IPS-18a (cell line): ENCODE results near the gene PPM1L.

ENCODE experiments used
- H3K27ac ChIP-seq: one replicate; pipeline ENCODE4 v1.5.1; 2013; ENCODE audit warnings: low read length
- H3K27me3 ChIP-seq: one replicate; pipeline ENCODE4 v1.6.1; 2013; ENCODE audit warnings: mild to moderate bottlenecking, low read length; ENCODE audit not compliant: control insufficient read depth, insufficient read depth
- H3K36me3 ChIP-seq: one replicate; pipeline ENCODE4 v1.6.1; 2013; ENCODE audit warnings: low read depth, low read length; ENCODE audit not compliant: control insufficient read depth
- H3K4me1 ChIP-seq: one replicate; pipeline ENCODE4 v1.6.1; 2013; ENCODE audit warnings: low read depth, low read length; ENCODE audit not compliant: control insufficient read depth
- H3K4me3 ChIP-seq: one replicate; pipeline ENCODE4 v1.5.1; 2013; ENCODE audit warnings: low read length
- H3K9ac ChIP-seq: one replicate; pipeline ENCODE4 v1.6.1; 2013; ENCODE audit warnings: mild to moderate bottlenecking, low read length, moderate library complexity
- H3K9me3 ChIP-seq: one replicate; pipeline ENCODE4 v1.6.1; 2013; ENCODE audit warnings: low read depth, low read length; ENCODE audit not compliant: control insufficient read depth

PPM1L gene

DNA sequence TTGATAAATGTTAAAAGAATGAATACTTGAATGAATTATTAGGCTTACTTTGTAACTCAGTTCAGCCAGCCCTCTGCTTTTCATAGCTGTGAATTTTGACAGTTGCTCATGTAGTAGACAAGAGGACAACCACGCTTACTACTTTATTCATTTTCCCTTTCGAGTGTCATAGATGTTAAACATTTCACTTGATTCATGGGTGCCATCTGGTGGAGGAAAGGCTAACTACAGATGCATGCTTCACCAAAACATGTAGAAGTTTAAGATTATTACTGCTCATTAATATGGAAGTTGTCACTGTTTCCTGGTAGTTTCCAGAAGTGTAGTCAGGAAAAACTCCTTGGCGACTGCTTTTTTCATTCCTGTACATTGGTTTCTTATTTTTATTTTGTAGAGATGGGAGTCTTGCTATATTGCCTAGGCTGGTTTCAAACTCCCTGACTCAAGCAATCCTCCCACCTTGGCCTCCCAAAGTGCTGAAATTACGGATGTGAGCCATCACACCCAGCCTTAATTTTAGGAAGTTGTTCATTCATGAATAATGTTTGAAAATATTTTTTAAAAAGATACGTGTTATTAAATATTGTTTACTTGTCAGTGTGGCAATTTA, 186.0 kb downstream of the PPM1L start:
- no peak overlapping the region for H3K9ac ChIP-seq
- no peaks in the 10 kb centered on the region for H3K9me3 ChIP-seq
- H3K27ac ChIP-seq: no peak overlapping the region
- H3K27me3 ChIP-seq: no peaks in the 10 kb centered on the region
- H3K36me3 ChIP-seq: no peaks in the 10 kb centered on the region
- no peaks in the 10 kb centered on the region for H3K4me1 ChIP-seq
- H3K4me3 ChIP-seq: no peak overlapping the region

GRCh38 chr3:160943996-160944395, 188.0 kb downstream of the PPM1L start:
- H3K27ac ChIP-seq: no peak overlapping the region
- H3K9ac ChIP-seq: no peak overlapping the region
- no peaks in the 10 kb centered on the region for H3K27me3 ChIP-seq
- no peaks in the 10 kb centered on the region for H3K9me3 ChIP-seq
- no peaks in the 10 kb centered on the region for H3K4me1 ChIP-seq
- no peak overlapping the region for H3K4me3 ChIP-seq
- no peaks in the 10 kb centered on the region for H3K36me3 ChIP-seq

GRCh38 chr3:160945336-160945735, 189.3 kb downstream of the PPM1L start:
- Histone ChIP-seq H3K4me1 (no peaks in the 10 kb centered on the region), H3K9ac (no peak overlapping the region), H3K9me3 (no peaks in the 10 kb centered on the region), H3K4me3 (no peak overlapping the region), H3K27me3 (no peaks in the 10 kb centered on the region), H3K27ac (no peak overlapping the region), H3K36me3 (no peaks in the 10 kb centered on the region)

DNA sequence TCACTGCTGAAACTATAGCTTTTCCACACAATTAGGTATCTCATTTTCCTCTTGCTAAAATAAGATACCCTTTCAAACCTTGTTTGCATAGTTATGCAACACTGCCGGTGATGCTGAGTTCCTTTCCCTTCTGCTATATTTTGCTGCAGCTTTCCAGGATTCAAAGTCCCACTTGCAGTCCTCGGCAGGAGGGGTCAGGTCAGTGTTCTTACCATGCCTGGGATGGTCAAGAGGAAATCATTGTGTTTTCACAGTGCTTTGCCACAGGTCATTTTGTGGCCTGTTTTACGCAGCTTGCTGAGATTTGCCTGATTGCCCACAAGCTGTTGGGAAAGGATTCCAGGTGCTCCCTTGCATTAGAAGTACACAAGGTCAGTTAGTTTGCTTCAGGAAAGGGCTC, 192.2 kb downstream of the PPM1L start:
- Histone ChIP-seq H3K4me3 (no peak overlapping the region), H3K27ac (no peak overlapping the region), H3K27me3 (no peaks in the 10 kb centered on the region), H3K9me3 (no peaks in the 10 kb centered on the region), H3K36me3 (no peaks in the 10 kb centered on the region), H3K9ac (no peak overlapping the region), H3K4me1 (no peaks in the 10 kb centered on the region)

GRCh38 chr3:160949460-160949859, 193.4 kb downstream of the PPM1L start:
- Histone ChIP-seq H3K4me3 (no peak overlapping the region), H3K9me3 (no peaks in the 10 kb centered on the region), H3K9ac (no peak overlapping the region), H3K27ac (no peak overlapping the region), H3K36me3 (no peaks in the 10 kb centered on the region), H3K4me1 (no peaks in the 10 kb centered on the region), H3K27me3 (no peaks in the 10 kb centered on the region)

GRCh38 chr3:160950542-160950941, 194.5 kb downstream of the PPM1L start:
- H3K27me3 ChIP-seq: no peaks in the 10 kb centered on the region
- H3K36me3 ChIP-seq: no peaks in the 10 kb centered on the region
- H3K27ac ChIP-seq: no peak overlapping the region
- no peak overlapping the region for H3K9ac ChIP-seq
- no peak overlapping the region for H3K4me3 ChIP-seq
- no peaks in the 10 kb centered on the region for H3K9me3 ChIP-seq
- H3K4me1 ChIP-seq: no peaks in the 10 kb centered on the region

- H3K36me3 ChIP-seq: no peaks in the 10 kb centered on the region
- H3K27me3 ChIP-seq: no peaks in the 10 kb centered on the region
- no peak overlapping the region for H3K4me3 ChIP-seq
- no peaks in the 10 kb centered on the region for H3K9me3 ChIP-seq
- H3K27ac ChIP-seq: no peak overlapping the region
- H3K4me1 ChIP-seq: no peaks in the 10 kb centered on the region
- no peak overlapping the region for H3K9ac ChIP-seq
Measured at GRCh38 chr3:160950954-160951353, 194.9 kb downstream of the PPM1L start.

DNA sequence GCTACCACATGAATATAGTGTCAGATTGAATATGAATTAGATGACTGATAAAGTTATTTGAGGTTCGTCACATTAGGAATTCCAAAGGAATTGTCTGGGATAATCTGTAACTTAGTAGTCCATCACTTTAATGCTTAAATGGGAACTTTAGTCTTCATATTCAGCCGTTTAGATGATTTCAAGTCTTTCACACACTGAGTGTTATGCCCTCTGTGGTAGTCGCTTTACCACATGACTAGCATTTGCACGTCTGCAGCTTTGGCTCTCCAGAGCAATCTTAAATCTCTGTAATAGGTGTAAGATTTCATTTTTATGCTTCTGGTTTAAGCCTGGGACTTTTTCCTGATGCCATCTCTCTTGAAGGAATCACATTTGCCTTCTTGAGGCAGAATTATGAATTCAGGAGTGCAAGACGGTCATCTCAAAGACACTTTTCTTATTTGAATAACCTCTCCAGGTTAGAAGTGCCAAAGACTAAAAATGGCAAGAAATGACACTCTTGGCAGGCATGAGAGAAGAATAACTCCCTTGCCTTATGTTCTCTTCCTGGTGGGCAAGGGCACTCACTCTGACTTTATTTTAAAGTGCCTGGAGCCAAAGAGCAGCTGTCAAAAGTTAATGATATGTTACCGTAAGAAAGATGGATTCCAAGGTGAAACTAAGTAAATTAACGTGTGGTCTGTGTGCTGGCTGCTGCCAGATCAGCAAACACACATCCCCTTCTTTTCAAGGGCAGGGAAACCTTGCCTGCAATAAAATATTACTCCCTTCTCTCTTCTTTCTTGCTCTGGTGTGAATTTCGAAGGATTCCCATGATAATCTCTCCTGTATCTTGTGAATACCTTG, 195.8 kb downstream of the PPM1L start:
- Histone ChIP-seq H3K27ac (no peak overlapping the region), H3K9me3 (no peaks in the 10 kb centered on the region), H3K9ac (no peak overlapping the region), H3K4me1 (no peaks in the 10 kb centered on the region), H3K36me3 (no peaks in the 10 kb centered on the region), H3K27me3 (no peaks in the 10 kb centered on the region), H3K4me3 (no peak overlapping the region)

DNA sequence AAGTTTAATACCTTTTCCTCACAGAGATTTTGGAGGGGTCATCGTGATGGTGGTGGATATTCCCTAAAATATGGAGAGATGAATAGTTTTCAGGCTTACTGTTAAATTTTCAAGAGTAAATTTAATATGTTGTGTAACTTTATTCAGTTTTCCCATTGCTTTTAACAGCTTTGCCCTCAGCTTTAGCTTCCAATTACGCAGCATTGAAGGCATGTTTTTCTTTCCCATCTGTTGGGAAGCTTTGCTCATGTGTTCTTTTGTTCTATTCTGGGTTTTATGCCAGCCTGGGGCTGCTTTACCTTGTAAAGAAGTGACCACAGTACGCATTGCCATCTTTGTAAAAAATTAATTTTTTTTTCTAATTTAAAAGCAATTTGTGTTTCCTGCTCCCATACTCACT, 197.7 kb downstream of the PPM1L start:
- no peak overlapping the region for H3K9ac ChIP-seq
- no peak overlapping the region for H3K4me3 ChIP-seq
- no peaks in the 10 kb centered on the region for H3K4me1 ChIP-seq
- no peaks in the 10 kb centered on the region for H3K9me3 ChIP-seq
- H3K36me3 ChIP-seq: no peaks in the 10 kb centered on the region
- H3K27me3 ChIP-seq: no peaks in the 10 kb centered on the region
- no peak overlapping the region for H3K27ac ChIP-seq

DNA sequence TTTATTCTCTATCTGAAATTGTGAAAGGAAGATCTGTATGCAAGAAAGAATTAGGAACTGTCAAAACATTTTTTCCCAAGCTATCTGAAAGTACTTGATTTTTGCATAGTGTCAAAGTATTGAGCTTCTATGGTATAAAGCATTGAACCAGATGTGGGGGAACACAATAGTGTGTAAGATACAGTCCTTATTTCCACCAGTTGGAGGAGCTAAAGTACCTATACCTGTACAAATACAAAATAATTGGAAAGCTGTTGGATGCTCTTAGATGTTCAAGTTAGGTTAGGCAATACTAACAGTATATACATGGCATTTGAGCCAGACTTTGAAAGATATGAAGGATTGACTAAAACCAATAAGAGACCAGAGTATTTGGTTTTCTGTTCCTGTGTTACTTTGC, 200.8 kb downstream of the PPM1L start:
- H3K9ac ChIP-seq: no peak overlapping the region
- H3K9me3 ChIP-seq: no peaks in the 10 kb centered on the region
- no peak overlapping the region for H3K27ac ChIP-seq
- H3K27me3 ChIP-seq: no peaks in the 10 kb centered on the region
- H3K36me3 ChIP-seq: no peaks in the 10 kb centered on the region
- no peak overlapping the region for H3K4me3 ChIP-seq
- no peaks in the 10 kb centered on the region for H3K4me1 ChIP-seq

GRCh38 chr3:160960568-160960967, 204.5 kb downstream of the PPM1L start:
- no peak overlapping the region for H3K27ac ChIP-seq
- no peaks in the 10 kb centered on the region for H3K27me3 ChIP-seq
- H3K4me3 ChIP-seq: no peak overlapping the region
- no peaks in the 10 kb centered on the region for H3K9me3 ChIP-seq
- no peak overlapping the region for H3K9ac ChIP-seq
- H3K4me1 ChIP-seq: no peaks in the 10 kb centered on the region
- H3K36me3 ChIP-seq: no peaks in the 10 kb centered on the region

DNA sequence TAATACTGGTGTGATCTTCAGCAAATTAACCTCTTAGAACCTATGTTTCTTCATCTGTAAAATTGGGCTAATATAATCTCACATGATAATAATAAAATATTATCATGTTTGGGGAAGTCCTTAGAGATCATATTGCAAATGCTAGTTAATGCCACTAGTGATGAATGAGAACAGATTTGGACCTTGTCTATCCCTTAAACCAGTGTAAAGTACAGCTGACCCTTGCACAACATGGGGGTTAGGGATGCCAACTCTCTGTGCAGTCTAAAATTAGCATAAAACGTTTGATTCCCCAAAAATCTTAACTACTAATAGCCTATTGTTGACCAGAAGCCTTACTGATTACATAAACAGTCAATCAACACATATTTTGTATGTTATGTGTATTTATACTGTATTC, 207.9 kb downstream of the PPM1L start:
- H3K27me3 ChIP-seq: no peaks in the 10 kb centered on the region
- H3K36me3 ChIP-seq: no peaks in the 10 kb centered on the region
- peaks cover 5% of the 10 kb centered on the region for H3K4me1 ChIP-seq
- no peak overlapping the region for H3K9ac ChIP-seq
- H3K9me3 ChIP-seq: no peaks in the 10 kb centered on the region
- no peak overlapping the region for H3K27ac ChIP-seq
- no peak overlapping the region for H3K4me3 ChIP-seq
